K562 treated with DMSO at 1 percent for 24 hours (cell line): ENCODE data around the gene METTL4. TPM values are rescaled to one million over a fixed set of nuclear protein-coding genes. Genes with fewer than 3 reads are reported as not detected.

ENCODE experiments used
- total RNA-seq: library from RNA; unstranded; fragments of 300-600 nt; gene quantifications from 2 replicates; pipeline ENCODE4 v1.2.3, GENCODE V29; 2022; ENCODE audit warnings: low read depth; ENCODE audit not compliant: insufficient read depth

Gene METTL4
- 6.9 and 8.1 TPM in 2 replicates for total RNA-seq

DNA sequence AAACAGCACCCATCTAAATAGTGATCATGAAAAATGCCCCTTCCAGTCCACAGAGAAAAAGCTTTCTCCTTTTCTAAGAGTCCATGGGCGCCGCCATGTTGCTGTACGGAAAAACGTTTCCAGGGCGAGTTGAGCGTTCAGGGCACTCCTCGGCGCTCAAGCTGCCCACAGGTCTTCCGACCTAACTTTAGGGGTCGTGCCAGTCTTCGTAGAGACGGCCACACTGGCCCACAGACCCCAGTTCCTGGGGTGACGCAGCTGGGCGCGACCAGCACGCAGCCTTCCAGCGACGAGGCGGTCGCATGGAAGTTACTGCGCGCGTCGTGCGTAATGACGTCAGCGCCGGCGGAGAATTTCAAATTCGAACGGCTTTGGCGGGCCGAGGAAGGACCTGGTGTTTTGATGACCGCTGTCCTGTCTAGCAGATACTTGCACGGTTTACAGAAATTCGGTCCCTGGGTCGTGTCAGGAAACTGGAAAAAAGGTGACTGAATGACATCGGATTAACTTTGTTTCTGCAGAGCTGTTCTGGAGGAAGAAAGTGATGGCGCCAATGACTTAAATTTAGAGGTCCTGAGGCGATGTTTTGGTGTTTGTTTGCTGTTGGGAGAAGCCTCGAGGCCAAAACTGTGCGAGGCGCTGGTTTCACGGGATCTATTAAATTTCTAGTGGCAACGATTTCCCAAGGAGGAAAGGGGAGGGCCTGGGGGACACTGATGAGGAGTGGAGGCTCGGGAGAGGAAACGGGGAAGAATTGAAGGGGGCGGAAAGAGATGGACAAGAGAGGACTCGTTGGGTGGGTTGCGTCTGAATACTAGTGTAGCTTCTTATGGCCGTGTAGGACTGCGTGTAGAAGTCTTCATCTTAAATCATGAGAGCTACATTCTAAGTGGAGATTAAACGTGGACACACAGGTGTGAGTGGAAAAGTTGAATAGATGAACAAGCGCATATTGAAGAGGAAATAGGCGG lies at the start of gene METTL4, which contains the start of gene NDC80:
Gene METTL4 (minus strand): TSS at position 306 of the 971 bp plus-strand sequence. CDS start 4,289 bp downstream, outside the sequence.
Gene NDC80 (plus strand): TSS at position 358 of the 971 bp plus-strand sequence. CDS start 1,429 bp downstream, outside the sequence.

Other genes starting within 250 kb of the METTL4 start
- gene NDC80, start 52 bp upstream of the METTL4 start, total RNA-seq = 53.5 and 64.6 TPM in 2 replicates
- 27.2 and 32.5 TPM in 2 replicates for gene SMCHD1, start 84.2 kb upstream of the METTL4 start, total RNA-seq